ENCODE results near the gene ECM2.

ECM2 gene

GRCh38 chr9:92493749-92494387 lies 41.9 kb downstream of the ECM2 start:
- H3K4me3 ChIP-seq (ENCODE audit: low read depth, low read length) = no peak overlapping the region
- no peak for TF ChIP-seq CTCF (IDR thresholded peaks at IDR 0.05; ENCODE audit: borderline replicate concordance, insufficient read depth, low read depth, low read length)

GRCh38 chr9:92492781-92493401 lies 42.9 kb downstream of the ECM2 start:
- no peak overlapping the region for H3K4me3 ChIP-seq (ENCODE audit: low read depth, low read length)
- no peak for TF ChIP-seq CTCF (IDR thresholded peaks at IDR 0.05; ENCODE audit: borderline replicate concordance, insufficient read depth, low read depth, low read length)

GRCh38 chr9:92488681-92489550 lies 46.9 kb downstream of the ECM2 start:
- no peak overlapping the region for H3K4me3 ChIP-seq (ENCODE audit: low read depth, low read length)
- no peak for TF ChIP-seq CTCF (IDR thresholded peaks at IDR 0.05; ENCODE audit: borderline replicate concordance, insufficient read depth, low read depth, low read length)

GRCh38 chr9:92486371-92486770 lies 49.4 kb downstream of the ECM2 start:
- no peak for TF ChIP-seq CTCF (IDR thresholded peaks at IDR 0.05; ENCODE audit: borderline replicate concordance, insufficient read depth, low read depth, low read length)

GRCh38 chr9:92484563-92484962 lies 51.2 kb downstream of the ECM2 start:
- TF ChIP-seq CTCF (IDR thresholded peaks at IDR 0.05; ENCODE audit: borderline replicate concordance, insufficient read depth, low read depth, low read length) = no peak
- H3K4me3 ChIP-seq (ENCODE audit: low read depth, low read length) = no peak overlapping the region

More at GRCh38 chr9:92486371-92486770, 49.4 kb downstream of the ECM2 start:
- H3K4me3 ChIP-seq (ENCODE audit: low read depth, low read length) = no peak overlapping the region

GRCh38 chr9:92483627-92484545 lies 51.9 kb downstream of the ECM2 start:
- no peak for TF ChIP-seq CTCF (IDR thresholded peaks at IDR 0.05; ENCODE audit: borderline replicate concordance, insufficient read depth, low read depth, low read length)
- no peak overlapping the region for H3K4me3 ChIP-seq (ENCODE audit: low read depth, low read length)
